Measurements from ENCODE around the gene VPS13D.

Gene VPS13D

GRCh38 chr1:12546771-12547585 is 317.1 kb downstream of the VPS13D start:
- no peaks in the 10 kb centered on the region for H3K9me3 ChIP-seq (ENCODE audit: insufficient read depth, low read length)
- no peak overlapping the region for H3K9ac ChIP-seq (ENCODE audit: insufficient read length, low read depth)
- H3K4me3 ChIP-seq (ENCODE audit: insufficient read length, low read depth) = no peak overlapping the region
- no peaks in the 10 kb centered on the region for H3K27me3 ChIP-seq (ENCODE audit: insufficient read depth, insufficient read length)
- no peaks in the 10 kb centered on the region for H3K36me3 ChIP-seq (ENCODE audit: insufficient read depth, insufficient read length, low read length)
- no peak for TF ChIP-seq YY1 (IDR thresholded peaks at IDR 0.05; ENCODE audit: insufficient read depth, insufficient read length)
- TF ChIP-seq SUZ12 (IDR thresholded peaks at IDR 0.05; ENCODE audit: extremely low read depth, insufficient read depth, insufficient read length) = no peak
- TF ChIP-seq ZNF274 (IDR thresholded peaks at IDR 0.05; ENCODE audit: low read depth, low read length) = no peak
- peaks cover 3% of the 10 kb centered on the region for H3K4me1 ChIP-seq (ENCODE audit: insufficient read depth, insufficient read length)
- no peak for DNase-seq (ENCODE audit: low read depth, low spot score)

DNA sequence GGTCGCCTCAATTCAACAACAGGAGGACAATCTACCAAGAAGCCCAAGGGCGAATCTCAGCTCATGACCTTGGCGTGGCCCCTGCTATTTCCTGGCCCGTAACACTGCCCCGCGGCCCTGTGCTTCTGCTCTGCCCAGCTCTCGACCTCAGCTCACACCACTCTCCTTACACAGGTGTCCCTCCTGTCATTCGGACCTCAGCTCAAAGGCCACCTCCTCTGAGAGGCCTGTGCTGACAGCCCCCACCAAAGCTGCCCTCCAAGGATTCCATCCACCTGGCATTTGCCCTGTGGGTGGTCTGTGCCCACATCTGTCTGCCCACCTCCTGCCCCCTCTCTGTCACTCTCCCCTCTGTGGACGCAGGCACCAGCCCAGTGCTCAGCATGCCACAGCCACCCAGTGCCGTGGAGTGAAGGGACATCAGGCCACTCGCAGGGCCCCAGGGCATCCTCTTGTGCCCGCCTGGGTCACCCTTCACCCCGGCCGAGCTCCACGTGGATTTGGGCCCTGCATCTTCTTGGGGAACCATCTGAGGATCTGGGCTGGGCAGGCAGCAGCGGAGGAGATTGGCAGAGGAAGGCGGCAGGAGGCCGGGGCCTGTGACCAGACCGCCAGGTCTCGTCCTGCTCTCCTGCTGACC is 317.9 kb downstream of the VPS13D start:
- H3K4me3 ChIP-seq (ENCODE audit: insufficient read length, low read depth) = no peak overlapping the region
- no peaks in the 10 kb centered on the region for H3K9me3 ChIP-seq (ENCODE audit: insufficient read depth, low read length)
- TF ChIP-seq ZNF274 (IDR thresholded peaks at IDR 0.05; ENCODE audit: low read depth, low read length) = no peak
- TF ChIP-seq SUZ12 (IDR thresholded peaks at IDR 0.05; ENCODE audit: extremely low read depth, insufficient read depth, insufficient read length) = no peak
- TF ChIP-seq YY1 (IDR thresholded peaks at IDR 0.05; ENCODE audit: insufficient read depth, insufficient read length) = no peak
- H3K27me3 ChIP-seq (ENCODE audit: insufficient read depth, insufficient read length) = no peaks in the 10 kb centered on the region
- H3K36me3 ChIP-seq (ENCODE audit: insufficient read depth, insufficient read length, low read length) = no peaks in the 10 kb centered on the region
- peaks cover 3% of the 10 kb centered on the region for H3K4me1 ChIP-seq (ENCODE audit: insufficient read depth, insufficient read length)
- H3K9ac ChIP-seq (ENCODE audit: insufficient read length, low read depth) = no peak overlapping the region
- DNase-seq (ENCODE audit: low read depth, low spot score) = no peak

DNA sequence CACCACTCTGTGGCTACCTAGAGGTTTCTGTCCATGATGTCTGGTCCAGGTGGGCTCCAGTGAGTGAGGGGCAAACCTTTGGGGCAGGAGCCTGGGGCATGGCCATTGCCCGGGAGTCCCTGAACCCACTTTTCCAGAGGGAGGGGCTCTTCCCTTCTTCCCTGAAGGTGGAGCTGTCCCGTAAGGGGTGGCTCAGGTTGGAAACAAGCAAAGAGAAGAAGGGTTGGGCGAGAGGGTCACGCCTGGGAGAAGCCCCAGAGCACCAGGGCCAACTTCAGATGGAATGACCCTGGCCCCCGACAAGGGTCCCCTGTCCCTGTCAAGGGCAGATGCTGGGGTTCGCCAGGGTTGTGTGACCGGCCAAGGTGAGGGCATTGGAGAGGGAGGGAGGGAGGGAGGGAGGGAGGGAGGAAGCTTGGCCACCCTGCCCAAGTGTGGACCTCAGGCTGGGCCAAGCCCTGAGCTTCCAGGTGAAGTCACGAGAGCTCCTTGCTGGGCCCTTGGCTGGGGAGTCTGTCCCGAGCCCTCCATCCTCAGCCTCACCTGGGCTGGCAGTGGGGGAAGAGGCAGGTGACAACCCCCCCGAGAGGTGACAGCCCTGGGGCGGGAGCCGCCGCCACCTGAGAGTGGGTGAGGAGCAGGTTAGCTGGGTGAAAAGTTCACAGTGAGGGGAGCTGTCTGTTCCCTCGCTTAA is 318.6 kb downstream of the VPS13D start:
- Histone ChIP-seq H3K27me3 (ENCODE audit: insufficient read depth, insufficient read length) (no peaks in the 10 kb centered on the region), H3K36me3 (ENCODE audit: insufficient read depth, insufficient read length, low read length) (no peaks in the 10 kb centered on the region), H3K4me1 (ENCODE audit: insufficient read depth, insufficient read length) (peaks cover 3% of the 10 kb centered on the region), H3K9me3 (ENCODE audit: insufficient read depth, low read length) (no peaks in the 10 kb centered on the region), H3K4me3 (ENCODE audit: insufficient read length, low read depth) (no peak overlapping the region), H3K9ac (ENCODE audit: insufficient read length, low read depth) (no peak overlapping the region)
- TF ChIP-seq SUZ12 (IDR thresholded peaks at IDR 0.05; ENCODE audit: extremely low read depth, insufficient read depth, insufficient read length) (no peak), ZNF274 (IDR thresholded peaks at IDR 0.05; ENCODE audit: low read depth, low read length) (no peak), YY1 (IDR thresholded peaks at IDR 0.05; ENCODE audit: insufficient read depth, insufficient read length) (no peak)
- DNase-seq (ENCODE audit: low read depth, low spot score) = no peak

DNA sequence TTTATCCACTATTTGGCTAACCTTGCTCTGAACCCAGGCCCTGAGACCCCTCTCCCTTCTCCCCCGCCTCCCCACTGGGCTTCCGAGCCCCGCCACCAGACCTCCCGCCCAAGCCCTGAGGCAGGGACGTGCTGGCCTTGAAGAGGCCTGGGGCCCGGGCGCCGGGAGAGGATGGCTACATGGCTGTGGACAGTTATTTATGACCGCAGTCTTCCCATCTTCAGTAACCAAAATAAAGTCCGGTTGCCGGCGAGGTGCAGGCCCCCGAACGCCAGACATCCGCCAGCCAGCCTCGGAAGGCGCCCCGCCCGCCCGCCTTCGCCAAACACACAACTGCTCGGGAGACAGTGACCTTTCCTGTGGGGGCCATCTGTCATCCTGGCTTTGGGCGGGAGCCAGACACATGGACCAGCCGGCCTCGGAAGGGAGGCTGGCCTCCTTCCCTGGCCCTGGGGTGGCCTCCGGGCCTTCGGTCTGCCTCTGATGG is 319.2 kb downstream of the VPS13D start:
- Histone ChIP-seq H3K4me3 (ENCODE audit: insufficient read length, low read depth) (no peak overlapping the region), H3K36me3 (ENCODE audit: insufficient read depth, insufficient read length, low read length) (no peaks in the 10 kb centered on the region), H3K4me1 (ENCODE audit: insufficient read depth, insufficient read length) (peaks cover 3% of the 10 kb centered on the region), H3K27me3 (ENCODE audit: insufficient read depth, insufficient read length) (no peaks in the 10 kb centered on the region), H3K9me3 (ENCODE audit: insufficient read depth, low read length) (no peaks in the 10 kb centered on the region), H3K9ac (ENCODE audit: insufficient read length, low read depth) (no peak overlapping the region)
- TF ChIP-seq ZNF274 (IDR thresholded peaks at IDR 0.05; ENCODE audit: low read depth, low read length) (no peak), SUZ12 (IDR thresholded peaks at IDR 0.05; ENCODE audit: extremely low read depth, insufficient read depth, insufficient read length) (no peak), YY1 (IDR thresholded peaks at IDR 0.05; ENCODE audit: insufficient read depth, insufficient read length) (no peak)
- DNase-seq (ENCODE audit: low read depth, low spot score) = no peak

DNA sequence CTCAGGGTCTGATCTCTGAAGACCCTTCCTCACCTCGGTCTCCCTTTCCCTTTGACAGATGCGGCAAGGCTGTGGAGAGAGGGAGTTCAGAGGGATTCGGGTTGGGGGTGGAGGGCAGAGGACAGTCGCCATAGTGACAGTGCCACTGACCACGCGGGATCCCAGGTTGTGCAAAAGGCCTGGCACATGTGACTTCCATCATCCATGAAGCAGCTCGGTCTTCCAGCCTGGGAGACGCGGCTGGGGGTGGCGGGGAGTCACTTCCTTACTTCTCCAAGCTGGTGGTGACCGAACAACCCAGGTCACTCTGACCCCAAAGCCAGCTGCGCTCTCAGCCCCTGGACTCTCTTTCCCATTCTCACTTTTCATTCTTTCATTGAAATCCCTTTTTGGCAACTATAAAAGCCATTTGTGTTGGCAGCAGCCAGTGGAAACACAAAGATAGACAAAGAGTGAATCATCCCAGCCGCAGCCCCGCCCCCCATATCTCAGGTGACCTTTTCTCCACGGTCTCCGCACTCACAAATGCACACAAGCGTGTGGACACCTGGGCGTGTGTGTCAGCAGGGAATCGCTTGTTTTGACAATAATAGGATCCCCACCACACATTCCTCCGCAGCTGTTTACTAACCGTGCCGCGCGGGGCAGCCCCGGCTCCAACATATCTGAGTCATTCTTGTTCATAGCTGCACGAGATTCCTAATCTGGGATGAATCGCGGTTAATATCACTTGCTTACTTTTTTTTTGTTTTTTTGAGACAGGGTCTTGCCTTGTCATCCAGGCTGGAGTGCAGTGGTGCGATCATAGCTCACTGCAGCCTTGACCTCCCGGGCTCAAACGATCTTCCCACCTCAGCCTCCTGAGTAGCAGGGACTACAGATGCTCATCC is 319.9 kb downstream of the VPS13D start:
- H3K4me3 ChIP-seq (ENCODE audit: insufficient read length, low read depth) = no peak overlapping the region
- peaks cover 3% of the 10 kb centered on the region for H3K4me1 ChIP-seq (ENCODE audit: insufficient read depth, insufficient read length)
- no peak for DNase-seq (ENCODE audit: low read depth, low spot score)
- H3K36me3 ChIP-seq (ENCODE audit: insufficient read depth, insufficient read length, low read length) = no peaks in the 10 kb centered on the region
- TF ChIP-seq ZNF274 (IDR thresholded peaks at IDR 0.05; ENCODE audit: low read depth, low read length) (no peak), SUZ12 (IDR thresholded peaks at IDR 0.05; ENCODE audit: extremely low read depth, insufficient read depth, insufficient read length) (no peak), YY1 (IDR thresholded peaks at IDR 0.05; ENCODE audit: insufficient read depth, insufficient read length) (no peak)
- H3K9me3 ChIP-seq (ENCODE audit: insufficient read depth, low read length) = no peaks in the 10 kb centered on the region
- no peak overlapping the region for H3K9ac ChIP-seq (ENCODE audit: insufficient read length, low read depth)
- no peaks in the 10 kb centered on the region for H3K27me3 ChIP-seq (ENCODE audit: insufficient read depth, insufficient read length)

DNA sequence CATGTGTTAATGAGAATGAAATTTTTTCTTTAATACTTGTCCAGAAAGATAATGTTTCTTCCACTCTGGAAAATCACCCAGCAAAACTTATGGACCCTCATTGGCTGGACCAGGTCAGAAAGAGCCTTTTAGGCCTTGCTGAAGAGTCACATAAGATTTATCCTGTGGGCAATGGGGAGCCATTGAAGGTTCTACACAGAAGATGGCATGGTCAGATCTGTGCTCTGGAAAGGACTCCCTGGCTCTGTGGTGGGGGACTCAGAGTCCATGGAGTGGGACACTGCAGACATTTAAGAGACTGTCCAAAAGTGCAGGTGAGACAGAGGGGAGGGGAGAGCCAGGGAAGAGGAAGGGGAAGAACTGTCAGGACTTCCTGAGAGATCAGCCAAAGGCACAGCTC is 321.8 kb downstream of the VPS13D start:
- H3K4me3 ChIP-seq (ENCODE audit: insufficient read length, low read depth) = no peak overlapping the region
- H3K36me3 ChIP-seq (ENCODE audit: insufficient read depth, insufficient read length, low read length) = no peaks in the 10 kb centered on the region
- no peak for DNase-seq (ENCODE audit: low read depth, low spot score)
- peaks cover 3% of the 10 kb centered on the region for H3K4me1 ChIP-seq (ENCODE audit: insufficient read depth, insufficient read length)
- no peaks in the 10 kb centered on the region for H3K9me3 ChIP-seq (ENCODE audit: insufficient read depth, low read length)
- no peaks in the 10 kb centered on the region for H3K27me3 ChIP-seq (ENCODE audit: insufficient read depth, insufficient read length)
- TF ChIP-seq YY1 (IDR thresholded peaks at IDR 0.05; ENCODE audit: insufficient read depth, insufficient read length) = no peak
- TF ChIP-seq SUZ12 (IDR thresholded peaks at IDR 0.05; ENCODE audit: extremely low read depth, insufficient read depth, insufficient read length) = no peak
- no peak for TF ChIP-seq ZNF274 (IDR thresholded peaks at IDR 0.05; ENCODE audit: low read depth, low read length)
- no peak overlapping the region for H3K9ac ChIP-seq (ENCODE audit: insufficient read length, low read depth)

All from NT2/D1 (cell line).